GM20431 (cell line): ENCODE data around the gene ME2.
"Not testable (repeated sequence)": the region's sequence is repeated elsewhere in the genome, so short reads cannot be mapped to it uniquely, and the experiment has no call there.

Experiments
- in situ Hi-C: fragments of 300-500 bp; cut with MseI, MboI; formaldehyde crosslinking; loops from one replicate; pipeline ENCODE4 v1.15.0; 2020; ENCODE audit warnings: low sequenced_read_pairs; ENCODE audit not compliant: unreplicated experiment

ME2 gene

GRCh38 chr18:50967714-50968661 lies 89.1 kb downstream of the ME2 start, which contains the start of gene ELAC1:
Gene ELAC1 (plus strand): TSS chr18:50968040. CDS start chr18:50974405, 6,365 bp downstream.
- in situ Hi-C loops = no loop called here

DNA sequence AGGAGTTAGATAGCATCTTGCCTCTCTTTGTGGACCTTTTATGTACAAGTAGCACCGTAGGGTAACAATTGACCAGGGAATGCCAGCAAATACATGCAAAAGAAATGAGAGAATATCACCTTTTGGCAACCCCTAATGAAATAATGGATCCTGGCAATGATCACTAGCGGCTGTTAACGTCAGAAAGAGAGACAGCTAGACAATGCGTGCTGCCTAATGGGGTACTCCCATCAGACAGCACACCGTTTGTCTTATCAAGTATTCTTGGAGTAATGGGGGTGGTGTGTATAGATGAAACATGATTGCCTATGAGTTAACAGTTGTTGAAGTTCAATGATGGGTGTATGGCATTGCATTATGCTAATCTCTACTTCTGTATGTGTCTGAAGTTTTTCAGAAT lies 90.5 kb downstream of the ME2 start:
- in situ Hi-C loops = no loop called here

GRCh38 chr18:50970006-50970405 lies 91.1 kb downstream of the ME2 start:
- in situ Hi-C loops = no loop called here

- in situ Hi-C loops = not testable (repeated sequence)
Measured at GRCh38 chr18:50972404-50972803, 93.5 kb downstream of the ME2 start.

DNA sequence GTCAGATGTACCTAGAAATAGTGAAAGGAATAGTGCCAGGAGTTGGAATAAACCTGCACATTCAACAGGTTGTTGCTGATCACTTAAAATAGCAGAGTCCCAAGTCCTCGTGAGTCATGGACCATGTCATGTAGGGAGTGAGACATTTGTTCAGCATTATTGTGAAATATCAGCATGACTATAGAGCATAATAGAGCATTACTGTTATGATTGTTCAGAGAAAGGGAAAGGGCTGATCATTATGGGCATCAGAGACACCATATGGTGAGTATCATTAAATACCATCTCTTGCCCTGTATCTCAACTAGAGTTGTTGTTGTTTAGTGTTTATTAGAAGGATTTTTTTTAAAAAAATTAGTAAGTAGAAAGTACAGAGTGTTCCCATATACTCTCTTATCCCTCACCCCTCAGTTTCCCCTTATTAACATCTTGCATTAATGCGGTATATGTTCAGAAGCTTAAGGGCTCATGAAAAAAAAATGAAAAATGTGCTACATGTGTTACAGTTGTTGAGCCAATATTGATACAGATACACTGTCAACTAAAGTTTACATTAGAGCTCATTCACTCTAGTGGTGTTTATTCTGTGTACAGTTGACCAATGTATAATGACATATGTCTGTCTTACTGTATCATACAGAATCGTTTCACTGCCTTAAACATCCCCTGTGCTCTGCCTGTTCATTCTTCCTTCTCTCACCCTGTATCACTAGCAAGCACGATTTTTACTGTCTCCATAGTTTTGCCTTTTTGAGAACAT lies 94.6 kb downstream of the ME2 start:
- in situ Hi-C loops = no loop called here

DNA sequence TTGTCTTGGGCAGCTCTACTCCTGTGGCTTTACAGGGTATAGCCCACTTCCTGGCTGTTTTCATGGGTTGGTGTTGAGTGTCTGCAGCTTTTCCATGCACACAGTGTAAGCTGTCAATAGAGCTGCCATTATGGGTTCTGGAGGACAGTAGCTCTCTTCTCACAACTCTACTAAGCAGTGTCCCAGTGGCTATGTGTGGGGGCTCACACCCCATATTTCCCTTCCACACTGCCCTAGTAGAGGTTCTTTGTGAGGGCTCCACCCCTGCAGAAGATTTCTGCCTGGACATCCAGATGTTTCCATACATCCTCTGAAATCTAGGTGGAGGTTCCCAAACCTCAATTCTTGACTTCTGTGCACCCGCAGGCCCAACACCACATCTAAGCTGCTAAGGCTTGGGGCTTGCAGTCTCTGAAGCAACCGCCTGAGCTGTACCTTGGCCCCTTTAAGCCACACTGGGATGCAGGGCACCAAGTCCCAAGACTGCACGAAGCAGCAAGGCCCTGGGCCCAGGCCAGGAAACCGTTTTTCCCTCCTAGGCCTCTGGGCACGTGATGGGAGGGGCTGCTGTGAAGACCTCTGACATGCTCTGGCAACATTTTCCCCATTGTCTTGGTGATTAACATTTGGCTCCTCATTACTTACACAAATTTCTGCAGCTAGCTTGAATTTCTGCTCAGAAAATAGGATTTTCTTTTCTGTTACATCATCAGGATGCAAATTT lies 98.3 kb downstream of the ME2 start:
- in situ Hi-C loops = no loop called here

DNA sequence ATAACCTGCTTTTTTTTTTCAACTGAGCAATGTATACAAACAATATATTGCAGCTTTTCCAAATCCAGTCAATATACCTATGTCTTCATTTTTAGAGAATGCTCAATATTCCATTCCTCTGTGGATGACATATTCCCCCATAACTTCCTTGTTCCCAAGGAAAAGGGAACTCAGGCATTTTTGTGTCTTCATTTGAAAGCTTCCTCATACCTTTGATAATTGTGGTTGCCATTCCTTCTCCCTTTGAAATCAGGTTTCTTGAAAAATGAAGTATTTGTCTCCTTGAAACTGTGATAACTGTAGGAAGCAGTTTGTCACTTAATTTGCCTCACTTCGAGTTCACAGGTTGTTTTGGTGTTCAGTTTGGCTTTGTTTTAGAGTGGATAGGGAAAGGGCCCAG lies 102.5 kb downstream of the ME2 start:
- in situ Hi-C loops = no loop called here

DNA sequence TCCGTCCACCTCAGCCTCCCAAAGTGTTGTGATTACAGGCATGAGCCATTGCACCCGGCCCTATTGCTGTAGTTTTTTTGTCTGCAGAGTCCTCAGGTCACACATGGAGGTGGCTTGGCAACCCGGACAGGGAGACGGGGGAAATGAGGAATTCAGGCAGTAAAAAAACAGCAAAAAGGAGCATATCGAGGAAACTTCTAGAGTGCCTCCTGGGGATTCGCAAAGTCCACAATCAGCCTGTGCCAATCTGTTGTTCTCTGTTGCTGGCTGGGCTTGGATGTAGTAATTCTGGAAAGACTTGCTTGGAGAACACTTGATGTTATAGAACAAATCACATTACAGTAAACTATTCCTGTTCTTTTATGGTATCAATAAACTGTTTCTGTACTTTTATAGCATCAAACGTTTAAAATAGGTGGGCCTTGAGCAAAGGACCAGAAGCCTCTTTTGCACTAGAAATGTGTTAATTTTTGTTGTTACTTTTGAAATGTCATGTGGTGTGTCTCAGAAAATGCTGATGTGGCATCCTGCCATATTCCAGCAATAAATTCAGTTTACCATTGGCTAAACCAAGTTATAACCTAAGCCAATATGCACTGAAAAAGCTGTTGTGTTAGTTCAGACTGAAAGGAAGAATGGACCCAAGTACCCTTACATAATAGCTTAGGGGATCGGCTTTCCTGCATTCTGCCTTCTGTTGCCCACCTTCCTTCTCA lies 103.3 kb downstream of the ME2 start:
- in situ Hi-C loops = no loop called here

DNA sequence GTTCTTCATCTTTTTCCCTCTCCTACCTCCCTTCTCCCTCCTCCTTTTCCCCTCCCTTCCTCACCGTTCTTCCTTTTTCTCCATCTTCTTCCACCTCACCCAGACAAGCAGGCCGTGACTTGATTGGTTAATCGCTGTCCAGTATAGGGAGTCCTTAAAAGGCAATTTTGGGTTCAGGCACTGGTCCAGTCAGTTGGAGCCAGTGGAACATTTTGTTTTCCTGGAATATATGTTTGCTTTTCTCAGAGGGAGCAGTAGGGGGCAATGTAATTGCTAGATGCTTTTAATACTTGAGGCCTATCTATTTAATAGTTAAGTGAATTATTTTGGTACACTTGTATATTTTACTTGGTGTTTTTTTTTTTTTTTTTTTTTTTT lies 103.9 kb downstream of the ME2 start:
- in situ Hi-C loops = no loop called here

GRCh38 chr18:50986360-50987087 lies 107.6 kb downstream of the ME2 start:
- in situ Hi-C loops = no loop called here

DNA sequence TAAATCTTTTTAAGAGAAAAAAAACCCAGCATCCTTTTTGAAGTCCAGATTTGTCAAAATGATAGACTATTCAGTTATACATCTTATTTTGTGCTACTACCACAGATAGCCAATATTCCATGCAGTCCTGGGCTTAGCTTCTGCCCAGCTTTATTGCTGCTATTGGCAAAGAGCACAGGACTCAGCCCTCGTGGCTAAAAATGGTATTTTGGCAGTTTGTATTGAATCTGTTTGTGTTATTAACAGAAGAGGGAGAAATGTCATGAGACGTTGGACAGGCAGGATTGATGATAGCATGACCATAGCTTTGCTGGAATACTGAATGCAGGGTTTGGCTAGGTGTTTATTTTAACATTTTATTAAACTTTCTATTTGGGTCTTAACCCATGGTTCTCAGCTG lies 108.3 kb downstream of the ME2 start:
- in situ Hi-C loops = no loop called here

DNA sequence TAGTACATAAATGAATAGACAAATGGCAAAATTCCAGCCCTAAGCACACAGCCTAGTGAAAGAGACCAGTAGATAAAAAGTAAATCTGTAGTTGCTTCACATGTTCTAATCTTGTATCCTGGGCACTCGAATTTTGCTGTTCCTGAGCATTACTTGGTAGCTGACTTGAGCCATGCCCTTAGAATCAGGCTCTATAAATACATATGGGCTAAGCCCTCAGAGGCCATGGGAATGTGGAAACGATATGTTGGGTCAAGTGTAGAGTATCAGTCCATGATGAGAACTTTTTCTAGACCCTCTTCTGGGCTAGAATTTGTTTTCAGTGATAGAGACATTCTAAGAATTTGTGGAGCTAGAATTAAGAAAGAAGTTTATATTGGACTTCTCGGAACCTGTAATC lies 110.8 kb downstream of the ME2 start:
- in situ Hi-C loops = no loop called here

- in situ Hi-C loops = no loop called here
Measured at GRCh38 chr18:50992351-50992762, 113.4 kb downstream of the ME2 start.

DNA sequence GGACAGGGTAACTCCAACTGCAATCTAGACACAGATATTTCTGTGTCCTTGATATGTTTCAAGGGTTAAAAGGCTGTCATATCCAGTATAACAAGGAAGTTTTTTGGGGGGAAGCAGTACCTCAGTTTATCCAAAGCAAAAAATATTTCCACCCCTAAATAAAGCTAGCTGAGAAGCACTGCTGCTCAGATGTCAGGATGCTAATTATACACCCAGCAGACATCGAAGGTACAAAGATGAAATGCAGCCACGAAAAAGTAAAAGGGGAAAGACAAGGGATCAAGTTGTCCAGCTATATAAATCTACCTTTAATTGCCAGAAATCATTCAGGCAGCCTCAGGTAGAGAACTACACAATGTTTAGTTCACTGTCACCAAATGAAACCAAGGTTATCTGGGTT lies 115.1 kb downstream of the ME2 start:
- in situ Hi-C loops = no loop called here

- in situ Hi-C loops = not testable (repeated sequence)
Measured at GRCh38 chr18:51003174-51003573, 124.3 kb downstream of the ME2 start.
